Sigmoid colon (tissue), 7 donors: Measurements from ENCODE around the gene RFT1. TPM values are rescaled to one million over a fixed set of nuclear protein-coding genes. Genes with fewer than 3 reads are reported as not detected.

Experiments used
- DNase-seq: peaks from one replicate; pipeline ENCODE4 v3.0.0-alpha.2; 2019
- H3K27ac ChIP-seq, 4 donors: fragments of 200-600 bp; sonication (generic); one replicate each; pipeline ENCODE4 v1.5.1; 2016 to 2019; ENCODE audit warnings: mild to moderate bottlenecking in 1 of 4
- H3K27me3 ChIP-seq, 3 donors: fragments of 200-600 bp; sonication (generic); one replicate each; pipeline ENCODE4 v1.5.1; 2019; ENCODE audit warnings: mild to moderate bottlenecking in 1 of 3
- H3K36me3 ChIP-seq, 4 donors: fragments of 200-600 bp; sonication (generic); one replicate each; pipeline ENCODE4 v1.5.1; 2016 to 2019
- H3K4me1 ChIP-seq, 4 donors: fragments of 200-600 bp; sonication (generic); one replicate each; pipeline ENCODE4 v1.5.1; 2017 to 2019
- H3K4me3 ChIP-seq, 4 donors: fragments of 200-600 bp; sonication (generic); one replicate each; pipeline ENCODE4 v1.5.1; 2017 to 2019; ENCODE audit warnings: mild to moderate bottlenecking in 2 of 4, moderate library complexity in 1 of 4
- H3K9me3 ChIP-seq, 4 donors: fragments of 200-600 bp in 3 of 4; sonication (generic) in 3 of 4; one replicate each; pipeline versions ENCODE4 v1.5.1 to v1.6.1; 2013 to 2019
- EP300 ChIP-seq, 4 donors: sonication (generic); formaldehyde crosslinking; IDR thresholded peaks; one replicate each; pipeline ENCODE4 v1.6.1; 2017; ENCODE audit warnings: antibody characterized with exemption in 4 of 4
- POLR2A ChIP-seq, 2 donors: fragments of 450-650 bp; IDR thresholded peaks; one replicate each; pipeline ENCODE4 v1.6.1; 2016; ENCODE audit warnings: antibody characterized with exemption in 2 of 2, mild to moderate bottlenecking in 2 of 2, moderate library complexity in 2 of 2
- POLR2AphosphoS5 ChIP-seq, 4 donors: sonication (generic); formaldehyde crosslinking; IDR thresholded peaks; one replicate each; pipeline ENCODE4 v1.6.1; 2017; ENCODE audit warnings: antibody characterized with exemption in 4 of 4
- WGBS, 2 donors: extraction: QIAGEN DNeasy Blood & Tissue Kit; methylation state at CpG; one replicate each; pipeline ENCODE4 v1.1.7; 2013; 5-methylcytosine and 5-hydroxymethylcytosine counted together
- intact Hi-C: fragments of 100-400 bp; cut with DNase I; formaldehyde crosslinking; loops from one replicate; pipeline ENCODE4 v1.15.1; 2023
- polyA plus RNA-seq, 3 donors: library from polyadenylated mRNA; stranded (reverse); fragments of 200-250 nt; gene quantifications; one replicate each; pipeline ENCODE4 v1.2.3, GENCODE V29; 2013
- total RNA-seq, 4 donors: library from RNA; depleted of rRNA; stranded (reverse); fragments of >200 nt; gene quantifications; one replicate each; pipeline ENCODE4 v1.1.0, GENCODE V29; 2016
- TF ChIP-seq, protein P1 (sequence below), 4 experiments: fragments of 450-650 bp in 3 of 4; fragments of 200-600 bp in 1 of 4; IDR thresholded peaks; one replicate each; pipeline ENCODE4 v1.5.1; 2016 to 2019; ENCODE audit warnings: antibody characterized with exemption in 4 of 4, mild to moderate bottlenecking in 3 of 4, moderate library complexity in 2 of 4
- donor health status: healthy with polysubstance abuse.
- donor health status: Bipolar disorder and iron deficiency.
- donor health status: healthy.

RFT1 gene
- total and polyA plus RNA-seq, 7 donors, result 3.0 to 13.2 (median 6.3) TPM

GRCh38 chr3:53122255-53122932 lies 7.8 kb downstream of the RFT1 start:
- Histone ChIP-seq H3K4me3 (no peak overlapping the region), H3K36me3 (peaks cover 42 to 94% (median 64%) of the 10 kb centered on the region in 4 donors), H3K4me1 (no peaks in the 10 kb centered on the region), H3K27me3 (no peaks in the 10 kb centered on the region), H3K9me3 (no peaks in the 10 kb centered on the region), H3K27ac (no peak overlapping the region)
- 96 to 97% methylated on average over 4 of the region's 4 CpGs for WGBS, 2 donors
- intact Hi-C loops, result no loop called here
- TF ChIP-seq, protein P1, sequence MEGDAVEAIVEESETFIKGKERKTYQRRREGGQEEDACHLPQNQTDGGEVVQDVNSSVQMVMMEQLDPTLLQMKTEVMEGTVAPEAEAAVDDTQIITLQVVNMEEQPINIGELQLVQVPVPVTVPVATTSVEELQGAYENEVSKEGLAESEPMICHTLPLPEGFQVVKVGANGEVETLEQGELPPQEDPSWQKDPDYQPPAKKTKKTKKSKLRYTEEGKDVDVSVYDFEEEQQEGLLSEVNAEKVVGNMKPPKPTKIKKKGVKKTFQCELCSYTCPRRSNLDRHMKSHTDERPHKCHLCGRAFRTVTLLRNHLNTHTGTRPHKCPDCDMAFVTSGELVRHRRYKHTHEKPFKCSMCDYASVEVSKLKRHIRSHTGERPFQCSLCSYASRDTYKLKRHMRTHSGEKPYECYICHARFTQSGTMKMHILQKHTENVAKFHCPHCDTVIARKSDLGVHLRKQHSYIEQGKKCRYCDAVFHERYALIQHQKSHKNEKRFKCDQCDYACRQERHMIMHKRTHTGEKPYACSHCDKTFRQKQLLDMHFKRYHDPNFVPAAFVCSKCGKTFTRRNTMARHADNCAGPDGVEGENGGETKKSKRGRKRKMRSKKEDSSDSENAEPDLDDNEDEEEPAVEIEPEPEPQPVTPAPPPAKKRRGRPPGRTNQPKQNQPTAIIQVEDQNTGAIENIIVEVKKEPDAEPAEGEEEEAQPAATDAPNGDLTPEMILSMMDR (IDR thresholded peaks at IDR 0.05), result no peak
- TF ChIP-seq EP300 (IDR thresholded peaks at IDR 0.05) (no peak), POLR2A (IDR thresholded peaks at IDR 0.05) (no peak), POLR2AphosphoS5 (IDR thresholded peaks at IDR 0.05) (no peak)
- no peak for DNase-seq

- Histone ChIP-seq H3K27ac (no peak overlapping the region), H3K4me1 (no peaks in the 10 kb centered on the region), H3K36me3 (peaks cover 48 to 100% (median 73%) of the 10 kb centered on the region in 4 donors), H3K9me3 (no peaks in the 10 kb centered on the region), H3K4me3 (no peak overlapping the region), H3K27me3 (no peaks in the 10 kb centered on the region)
- TF ChIP-seq POLR2A (IDR thresholded peaks at IDR 0.05), result no peak
- no peak for TF ChIP-seq POLR2AphosphoS5 (IDR thresholded peaks at IDR 0.05)
- TF ChIP-seq, protein P1 (IDR thresholded peaks at IDR 0.05), result no peak
- no peak for TF ChIP-seq EP300 (IDR thresholded peaks at IDR 0.05)
- intact Hi-C loops, result no loop called here
- DNase-seq, result no peak
- 86 to 89% methylated on average over 5 of the region's 5 CpGs for WGBS, 2 donors
Observed at GRCh38 chr3:53120336-53120735, 9.9 kb downstream of the RFT1 start.

- Histone ChIP-seq H3K27ac (no peak overlapping the region), H3K27me3 (no peaks in the 10 kb centered on the region), H3K36me3 (peaks cover 24 to 68% (median 41%) of the 10 kb centered on the region in 4 donors), H3K4me3 (no peak overlapping the region), H3K4me1 (peaks cover 0 to 25% (median 25%) of the 10 kb centered on the region in 4 donors), H3K9me3 (no peaks in the 10 kb centered on the region)
- DNase-seq, result no peak
- WGBS, 2 donors, result 95 to 100% methylated on average over 1 of the region's 1 CpG
- TF ChIP-seq POLR2AphosphoS5 (IDR thresholded peaks at IDR 0.05) (no peak), POLR2A (IDR thresholded peaks at IDR 0.05) (no peak), EP300 (IDR thresholded peaks at IDR 0.05) (no peak)
- TF ChIP-seq, protein P1 (IDR thresholded peaks at IDR 0.05), result no peak
- intact Hi-C loops, result loop anchor here (10.0 kb wide), 1 partner anchor 598 kb away; no protein-coding TSS in a partner anchor
Observed at GRCh38 chr3:53116956-53117355, 13.3 kb downstream of the RFT1 start.

DNA sequence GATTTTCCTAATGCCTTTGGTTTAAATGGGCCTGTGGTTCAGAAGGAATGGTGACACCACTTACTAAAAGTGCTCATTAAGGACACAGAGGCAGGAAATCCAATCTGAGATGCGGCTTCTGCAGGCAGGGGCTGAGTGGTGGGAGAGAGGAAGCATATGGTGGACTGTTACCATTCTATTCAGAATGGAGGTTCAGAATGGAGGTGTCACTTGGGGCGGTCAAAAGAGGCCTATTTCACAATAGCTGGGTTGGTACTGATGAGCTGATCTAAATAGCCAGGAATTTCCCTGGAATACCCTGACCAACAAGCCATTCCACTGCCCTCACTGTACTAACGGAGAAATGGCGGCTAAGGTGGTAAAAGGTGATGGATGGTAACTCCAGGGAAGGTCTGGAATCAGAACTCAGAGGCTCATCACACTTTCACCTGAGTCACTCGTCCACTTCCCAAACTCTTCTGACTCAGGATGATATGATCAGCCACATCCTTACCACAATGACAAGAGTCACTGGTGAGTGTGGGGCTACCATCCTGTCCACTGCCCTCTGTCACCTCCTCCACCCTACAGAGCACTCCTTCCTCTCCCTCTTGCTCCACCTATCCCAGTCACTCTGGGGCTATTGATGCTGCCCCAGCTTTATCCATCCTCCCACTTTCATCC lies 15.7 kb downstream of the RFT1 start:
- no peaks in the 10 kb centered on the region for H3K27me3 ChIP-seq
- 87 to 91% methylated on average over 5 of the region's 5 CpGs for WGBS, 2 donors
- peaks cover 0 to 45% (median 40%) of the 10 kb centered on the region in 4 donors for H3K4me1 ChIP-seq
- H3K4me3 ChIP-seq, result no peak overlapping the region
- no peaks in the 10 kb centered on the region for H3K9me3 ChIP-seq
- DNase-seq, result no peak
- H3K27ac ChIP-seq, result peak overlapping the region in 3 of 4 donors; percentile 76 to 82 (median 82)
- TF ChIP-seq, protein P1 (IDR thresholded peaks at IDR 0.05), result no peak
- no peak for TF ChIP-seq POLR2A (IDR thresholded peaks at IDR 0.05)
- TF ChIP-seq POLR2AphosphoS5 (IDR thresholded peaks at IDR 0.05), result no peak
- no peak for TF ChIP-seq EP300 (IDR thresholded peaks at IDR 0.05)
- intact Hi-C loops, result loop anchor here (1.0 to 10.0 kb wide), 2 partner anchors 82 to 600 kb away; no protein-coding TSS in a partner anchor
- H3K36me3 ChIP-seq, result peaks cover 15 to 45% (median 25%) of the 10 kb centered on the region in 4 donors
